ENCODE data around the gene ERICH3.

ERICH3 gene

GRCh38 chr1:74523873-74524480 is 149.6 kb downstream of the ERICH3 start:
- Mint-ChIP-seq H3K9me3 (no peaks in the 10 kb centered on the region), H3K27me3 (peaks cover 37% of the 10 kb centered on the region), H3K36me3 (no peaks in the 10 kb centered on the region), H3K27ac (no peak overlapping the region), H3K4me1 (no peaks in the 10 kb centered on the region), H3K4me3 (no peak overlapping the region)
- no peak for ATAC-seq

DNA sequence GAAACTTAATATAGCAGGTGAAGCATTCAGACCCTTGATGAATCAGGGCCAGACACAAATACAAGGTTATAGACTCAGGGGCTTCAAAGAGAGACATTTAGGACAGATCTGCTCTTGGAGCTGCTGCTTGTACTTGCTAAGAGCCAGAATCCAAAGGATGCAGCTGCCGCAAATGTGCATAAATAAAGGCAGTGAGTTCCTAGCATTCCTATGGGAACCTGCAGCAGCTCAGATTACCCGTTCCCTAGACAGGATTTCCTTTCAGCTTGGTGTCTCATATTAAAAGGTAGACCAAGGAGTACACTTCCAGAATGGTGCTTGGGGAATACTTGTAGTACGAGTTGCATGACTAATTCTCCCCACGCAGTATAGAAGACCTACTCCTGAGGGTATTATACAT is 151.4 kb downstream of the ERICH3 start:
- ATAC-seq = no peak
- Mint-ChIP-seq H3K36me3 (no peaks in the 10 kb centered on the region), H3K27me3 (peaks cover 25% of the 10 kb centered on the region), H3K9me3 (no peaks in the 10 kb centered on the region), H3K4me3 (no peak overlapping the region), H3K27ac (no peak overlapping the region), H3K4me1 (peaks cover 7% of the 10 kb centered on the region)
